GM18526 (cell line): Measurements from ENCODE around the gene SERF1B.
"Not testable (repeated sequence)": the region's sequence is repeated elsewhere in the genome, so short reads cannot be mapped to it uniquely, and the experiment has no call there.

Experiments used
- POLR2A ChIP-seq: IDR thresholded peaks from 3 replicates; pipeline ENCODE4 v1.6.1; 2011; ENCODE audit not compliant: insufficient read length; ENCODE audit errors: extremely low read depth

SERF1B gene

GRCh38 chr5:70025106-70025844 lies at the start of gene SERF1B:
TSS of gene SERF1B (plus strand) at chr5:70025251. CDS start at chr5:70025452, 201 bp downstream.
- TF ChIP-seq POLR2A, result not testable (repeated sequence)
